ENCODE data around the gene NUP160.

NUP160 gene

GRCh38 chr11:47864901-47865300 lies 16.8 kb upstream of the NUP160 start:
- TF ChIP-seq, protein P1, sequence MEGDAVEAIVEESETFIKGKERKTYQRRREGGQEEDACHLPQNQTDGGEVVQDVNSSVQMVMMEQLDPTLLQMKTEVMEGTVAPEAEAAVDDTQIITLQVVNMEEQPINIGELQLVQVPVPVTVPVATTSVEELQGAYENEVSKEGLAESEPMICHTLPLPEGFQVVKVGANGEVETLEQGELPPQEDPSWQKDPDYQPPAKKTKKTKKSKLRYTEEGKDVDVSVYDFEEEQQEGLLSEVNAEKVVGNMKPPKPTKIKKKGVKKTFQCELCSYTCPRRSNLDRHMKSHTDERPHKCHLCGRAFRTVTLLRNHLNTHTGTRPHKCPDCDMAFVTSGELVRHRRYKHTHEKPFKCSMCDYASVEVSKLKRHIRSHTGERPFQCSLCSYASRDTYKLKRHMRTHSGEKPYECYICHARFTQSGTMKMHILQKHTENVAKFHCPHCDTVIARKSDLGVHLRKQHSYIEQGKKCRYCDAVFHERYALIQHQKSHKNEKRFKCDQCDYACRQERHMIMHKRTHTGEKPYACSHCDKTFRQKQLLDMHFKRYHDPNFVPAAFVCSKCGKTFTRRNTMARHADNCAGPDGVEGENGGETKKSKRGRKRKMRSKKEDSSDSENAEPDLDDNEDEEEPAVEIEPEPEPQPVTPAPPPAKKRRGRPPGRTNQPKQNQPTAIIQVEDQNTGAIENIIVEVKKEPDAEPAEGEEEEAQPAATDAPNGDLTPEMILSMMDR (conservative IDR thresholded peaks at IDR 0.05; ENCODE audit: low read length), result no peak
- H3K4me3 ChIP-seq (ENCODE audit: low read length), result peak overlapping the region; percentile 15
- DNase-seq (ENCODE audit: low read depth), result peak; percentile 12

- no peak for DNase-seq (ENCODE audit: low read depth)
- TF ChIP-seq, protein P1 (conservative IDR thresholded peaks at IDR 0.05; ENCODE audit: low read length), result no peak
- no peak overlapping the region for H3K4me3 ChIP-seq (ENCODE audit: low read length)
These were observed 15.8 kb upstream of the NUP160 start for GRCh38 chr11:47863898-47864430.

DNA sequence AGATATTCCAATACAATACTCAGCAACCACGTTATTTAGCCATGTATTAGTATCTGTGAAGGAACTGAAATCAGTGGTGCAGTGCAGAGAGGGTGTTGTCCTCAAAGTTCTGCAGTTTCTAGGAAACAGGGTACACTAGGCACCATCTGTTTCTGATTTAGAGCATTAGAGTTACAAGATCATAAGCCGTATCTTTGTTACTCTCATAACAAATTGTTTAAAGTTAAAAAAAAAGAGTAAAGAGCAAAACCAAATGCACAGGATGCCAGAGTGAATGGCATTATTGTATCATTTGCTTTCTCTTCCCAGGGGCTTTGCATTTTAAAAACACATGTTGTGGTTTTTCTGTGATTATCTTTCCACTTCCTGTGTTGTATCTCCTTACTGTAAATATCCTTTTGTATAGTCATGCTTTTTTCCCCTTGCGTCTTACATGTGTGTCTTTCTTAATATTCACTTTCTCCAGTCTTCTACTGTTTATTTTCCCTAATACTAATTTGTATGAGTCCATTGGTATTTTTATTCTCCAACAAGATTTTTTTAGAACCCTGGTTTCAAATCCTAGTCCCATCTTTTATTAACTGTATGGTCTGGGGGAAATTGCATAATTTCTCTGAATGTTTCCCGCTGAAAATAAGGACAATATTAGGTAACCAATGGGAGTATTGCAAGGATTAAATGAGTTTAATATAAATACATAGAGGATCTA lies 15.2 kb upstream of the NUP160 start:
- no peak overlapping the region for H3K4me3 ChIP-seq (ENCODE audit: low read length)
- TF ChIP-seq, protein P1 (conservative IDR thresholded peaks at IDR 0.05; ENCODE audit: low read length), result no peak
- DNase-seq (ENCODE audit: low read depth), result peak; percentile 95

DNA sequence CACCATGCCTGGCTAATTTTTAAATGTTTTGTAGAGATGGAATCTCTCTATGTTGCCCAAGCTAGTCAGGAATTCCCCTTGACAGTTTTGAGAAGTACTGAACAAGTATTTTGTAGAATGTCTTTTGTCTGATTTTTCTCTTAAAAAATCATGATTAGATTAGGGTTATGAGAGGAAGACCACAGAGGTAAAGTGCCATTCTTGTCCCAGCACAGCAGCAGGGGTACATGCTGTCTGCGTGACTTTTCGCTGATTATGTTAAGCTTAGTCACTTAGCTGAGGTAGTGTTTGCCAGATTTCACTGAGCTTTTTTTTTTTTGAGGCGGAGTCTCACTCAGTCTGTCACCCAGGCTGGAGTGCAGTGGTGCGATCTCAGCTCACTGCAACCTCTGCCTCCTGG lies 13.6 kb upstream of the NUP160 start:
- TF ChIP-seq, protein P1 (conservative IDR thresholded peaks at IDR 0.05; ENCODE audit: low read length), result no peak
- no peak overlapping the region for H3K4me3 ChIP-seq (ENCODE audit: low read length)
- peak; percentile 76 for DNase-seq (ENCODE audit: low read depth)

GRCh38 chr11:47860536-47860935 lies 12.4 kb upstream of the NUP160 start:
- TF ChIP-seq, protein P1 (conservative IDR thresholded peaks at IDR 0.05; ENCODE audit: low read length), result no peak
- no peak overlapping the region for H3K4me3 ChIP-seq (ENCODE audit: low read length)
- no peak for DNase-seq (ENCODE audit: low read depth)

GRCh38 chr11:47857892-47858543 lies 9.9 kb upstream of the NUP160 start:
- H3K4me3 ChIP-seq (ENCODE audit: low read length), result no peak overlapping the region
- peak; percentile 91 for DNase-seq (ENCODE audit: low read depth)
- TF ChIP-seq, protein P1 (conservative IDR thresholded peaks at IDR 0.05; ENCODE audit: low read length), result no peak

- TF ChIP-seq, protein P1 (conservative IDR thresholded peaks at IDR 0.05; ENCODE audit: low read length), result no peak
- H3K4me3 ChIP-seq (ENCODE audit: low read length), result no peak overlapping the region
- no peak for DNase-seq (ENCODE audit: low read depth)
These were observed 9.3 kb upstream of the NUP160 start for GRCh38 chr11:47857485-47857884.
